Ascending aorta (tissue), 2 donors: Measurements from ENCODE around the gene CCL11. TPM values are rescaled to one million over a fixed set of nuclear protein-coding genes. Genes with fewer than 3 reads are reported as not detected.

Experiments
- DNase-seq, 2 donors: peaks; one replicate each; pipeline ENCODE4 v3.0.0-alpha.2; 2019; ENCODE audit warnings: low spot score in 2 of 2
- H3K27ac ChIP-seq, 2 donors: fragments of 200-600 bp; sonication (generic); one replicate each; pipeline ENCODE4 v1.5.1; 2016 to 2017; ENCODE audit warnings: mild to moderate bottlenecking in 1 of 2
- H3K27me3 ChIP-seq: fragments of 200-600 bp; sonication (generic); one replicate; pipeline ENCODE4 v1.5.1; 2017
- H3K36me3 ChIP-seq, 2 donors: fragments of 200-600 bp; sonication (generic); one replicate each; pipeline ENCODE4 v1.5.1; 2016
- H3K4me1 ChIP-seq, 2 donors: fragments of 200-600 bp; sonication (generic); one replicate each; pipeline ENCODE4 v1.5.1; 2016 to 2017; ENCODE audit warnings: mild to moderate bottlenecking in 1 of 2
- H3K4me3 ChIP-seq, 2 donors: fragments of 200-600 bp; sonication (generic); one replicate each; pipeline ENCODE4 v1.5.1; 2016 to 2017; ENCODE audit warnings: mild to moderate bottlenecking in 1 of 2
- H3K9me3 ChIP-seq, 2 donors: fragments of 200-600 bp; sonication (generic); one replicate each; pipeline ENCODE4 v1.5.1; 2016
- intact Hi-C: fragments of 100-400 bp; cut with DNase I; formaldehyde crosslinking; loops from one replicate; pipeline ENCODE4 v1.15.1; 2023
- total RNA-seq: library from RNA; depleted of rRNA; stranded (reverse); fragments of >200 nt; gene quantifications from one replicate; pipeline ENCODE4 v1.1.0, GENCODE V29; 2016
- TF ChIP-seq, protein P1 (sequence below), 3 experiments: fragments of 200-600 bp in 2 of 3; fragments of 450-650 bp in 1 of 3; sonication (generic) in 2 of 3; IDR thresholded peaks; one replicate each; pipeline ENCODE4 v1.5.1; 2016 to 2019; ENCODE audit warnings: antibody characterized with exemption in 3 of 3, mild to moderate bottlenecking in 1 of 3, moderate library complexity in 1 of 3

The CCL11 gene
- total RNA-seq, 1 donor from 2014 or later = not detected

DNA sequence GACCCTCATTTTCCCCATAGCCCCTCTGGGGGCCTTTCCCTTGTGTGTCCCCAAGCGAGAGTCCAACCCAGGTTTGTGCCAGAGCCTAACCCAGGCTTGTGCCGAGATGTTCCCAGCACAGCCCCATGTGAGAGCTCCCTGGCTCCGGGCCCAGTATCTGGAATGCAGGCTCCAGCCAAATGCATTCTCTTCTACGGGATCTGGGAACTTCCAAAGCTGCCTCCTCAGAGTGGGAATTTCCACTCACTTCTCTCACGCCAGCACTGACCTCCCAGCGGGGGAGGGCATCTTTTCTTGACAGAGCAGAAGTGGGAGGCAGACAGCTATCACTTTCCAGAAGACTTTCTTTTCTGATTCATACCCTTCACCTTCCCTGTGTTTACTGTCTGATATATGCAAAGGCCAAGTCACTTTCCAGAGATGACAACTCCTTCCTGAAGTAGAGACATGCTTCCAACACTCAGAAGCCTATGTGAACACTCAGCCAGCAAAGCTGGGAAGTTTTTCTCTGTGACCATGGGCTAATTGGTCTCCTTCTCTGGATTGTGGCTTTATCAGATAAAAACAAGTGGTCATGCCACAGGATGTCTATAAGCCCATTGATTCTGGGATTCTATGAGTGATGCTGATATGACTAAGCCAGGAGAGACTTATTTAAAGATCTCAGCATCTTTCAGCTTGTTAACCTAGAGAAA lies 33.0 kb upstream of the CCL11 start:
- TF ChIP-seq, protein P1, sequence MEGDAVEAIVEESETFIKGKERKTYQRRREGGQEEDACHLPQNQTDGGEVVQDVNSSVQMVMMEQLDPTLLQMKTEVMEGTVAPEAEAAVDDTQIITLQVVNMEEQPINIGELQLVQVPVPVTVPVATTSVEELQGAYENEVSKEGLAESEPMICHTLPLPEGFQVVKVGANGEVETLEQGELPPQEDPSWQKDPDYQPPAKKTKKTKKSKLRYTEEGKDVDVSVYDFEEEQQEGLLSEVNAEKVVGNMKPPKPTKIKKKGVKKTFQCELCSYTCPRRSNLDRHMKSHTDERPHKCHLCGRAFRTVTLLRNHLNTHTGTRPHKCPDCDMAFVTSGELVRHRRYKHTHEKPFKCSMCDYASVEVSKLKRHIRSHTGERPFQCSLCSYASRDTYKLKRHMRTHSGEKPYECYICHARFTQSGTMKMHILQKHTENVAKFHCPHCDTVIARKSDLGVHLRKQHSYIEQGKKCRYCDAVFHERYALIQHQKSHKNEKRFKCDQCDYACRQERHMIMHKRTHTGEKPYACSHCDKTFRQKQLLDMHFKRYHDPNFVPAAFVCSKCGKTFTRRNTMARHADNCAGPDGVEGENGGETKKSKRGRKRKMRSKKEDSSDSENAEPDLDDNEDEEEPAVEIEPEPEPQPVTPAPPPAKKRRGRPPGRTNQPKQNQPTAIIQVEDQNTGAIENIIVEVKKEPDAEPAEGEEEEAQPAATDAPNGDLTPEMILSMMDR (IDR thresholded peaks at IDR 0.05) = no peak
- Histone ChIP-seq H3K27ac (peak overlapping the region; percentile 87 to 89), H3K9me3 (no peaks in the 10 kb centered on the region), H3K4me1 (peaks cover 53 to 81% of the 10 kb centered on the region in 2 donors), H3K27me3 (no peaks in the 10 kb centered on the region), H3K4me3 (peak overlapping the region in 1 of 2 donors; percentile 8), H3K36me3 (no peaks in the 10 kb centered on the region)
- intact Hi-C loops = loop anchor here (2.0 to 10.0 kb wide), 5 partner anchors 770 to 1552 kb away; partner anchors contain the start of genes SLFN12, SLFN5 and TAF15
- peak; percentile 62 to 97 for DNase-seq

GRCh38 chr17:34253139-34253525 lies 32.4 kb upstream of the CCL11 start:
- TF ChIP-seq, protein P1 (IDR thresholded peaks at IDR 0.05) = no peak
- Histone ChIP-seq H3K27ac (peak overlapping the region; percentile 87 to 89), H3K4me1 (peaks cover 48 to 75% of the 10 kb centered on the region in 2 donors), H3K4me3 (peak overlapping the region in 1 of 2 donors; percentile 8), H3K27me3 (no peaks in the 10 kb centered on the region), H3K36me3 (no peaks in the 10 kb centered on the region), H3K9me3 (no peaks in the 10 kb centered on the region)
- DNase-seq = no peak
- intact Hi-C loops = loop anchor here (2.0 to 10.0 kb wide), 5 partner anchors 769 to 1552 kb away; partner anchors contain the start of genes SLFN12, SLFN5 and TAF15

- DNase-seq = no peak
- H3K27me3 ChIP-seq = no peaks in the 10 kb centered on the region
- intact Hi-C loops = loop anchor here (5.0 to 10.0 kb wide), 4 partner anchors 768 to 1551 kb away; partner anchors contain the start of genes SLFN5 and TAF15
- H3K27ac ChIP-seq = peak overlapping the region; percentile 87 to 89
- H3K9me3 ChIP-seq = no peaks in the 10 kb centered on the region
- H3K36me3 ChIP-seq = no peaks in the 10 kb centered on the region
- peaks cover 41 to 67% of the 10 kb centered on the region in 2 donors for H3K4me1 ChIP-seq
- H3K4me3 ChIP-seq = peak overlapping the region in 1 of 2 donors; percentile 56
- TF ChIP-seq, protein P1 (IDR thresholded peaks at IDR 0.05) = no peak
Measured at GRCh38 chr17:34254146-34254545, 31.4 kb upstream of the CCL11 start.

GRCh38 chr17:34254651-34255380 lies 30.7 kb upstream of the CCL11 start, which contains the start of gene CCL2:
Gene CCL2, plus strand, starts transcription at chr17:34255285. Its CDS starts 65 bp downstream, at chr17:34255350.
- H3K4me3 ChIP-seq = peak within 1 kb of the TSS; percentile 46 to 56
- peak within 1 kb of the TSS; percentile 87 to 89 for H3K27ac ChIP-seq
- peak in 1 of 2 donors; percentile 86 for DNase-seq
- H3K36me3 ChIP-seq = no peaks in the 10 kb centered on the region
- H3K27me3 ChIP-seq = no peaks in the 10 kb centered on the region
- intact Hi-C loops = loop anchor here (5.0 to 10.0 kb wide), 5 partner anchors 57 to 1550 kb away; partner anchors contain the start of genes SLFN5 and TAF15
- TF ChIP-seq, protein P1 (IDR thresholded peaks at IDR 0.05) = no peak
- H3K9me3 ChIP-seq = no peaks in the 10 kb centered on the region
- H3K4me1 ChIP-seq = peaks cover 39 to 60% of the 10 kb centered on the region in 2 donors

DNA sequence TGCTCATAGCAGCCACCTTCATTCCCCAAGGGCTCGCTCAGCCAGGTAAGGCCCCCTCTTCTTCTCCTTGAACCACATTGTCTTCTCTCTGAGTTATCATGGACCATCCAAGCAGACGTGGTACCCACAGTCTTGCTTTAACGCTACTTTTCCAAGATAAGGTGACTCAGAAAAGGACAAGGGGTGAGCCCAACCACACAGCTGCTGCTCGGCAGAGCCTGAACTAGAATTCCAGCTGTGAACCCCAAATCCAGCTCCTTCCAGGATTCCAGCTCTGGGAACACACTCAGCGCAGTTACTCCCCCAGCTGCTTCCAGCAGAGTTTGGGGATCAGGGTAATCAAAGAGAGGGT lies 30.2 kb upstream of the CCL11 start:
- intact Hi-C loops = loop anchor here (5.0 to 10.0 kb wide), 2 partner anchors 57 to 1549 kb away; partner anchors contain the start of gene TAF15

More for the DNA sequence above, 30.2 kb upstream of the CCL11 start:
- DNase-seq = no peak
- Histone ChIP-seq H3K9me3 (no peaks in the 10 kb centered on the region), H3K27me3 (no peaks in the 10 kb centered on the region), H3K4me3 (peak overlapping the region; percentile 46 to 56), H3K27ac (peak overlapping the region; percentile 87 to 89), H3K36me3 (no peaks in the 10 kb centered on the region), H3K4me1 (peaks cover 39 to 55% of the 10 kb centered on the region in 2 donors)
- TF ChIP-seq, protein P1 (IDR thresholded peaks at IDR 0.05) = no peak
